Muscle of back (tissue), 11 donors: ENCODE results near the gene CALML5. TPM values are rescaled to one million over a fixed set of nuclear protein-coding genes. Genes with fewer than 3 reads are reported as not detected.
"Not testable (repeated sequence)": the region's sequence is repeated elsewhere in the genome, so short reads cannot be mapped to it uniquely, and the experiment has no call there.

Experiments used
- DNase-seq, 3 donors: peaks; one replicate each; pipeline versions ENCODE4 v3.0.0 to v3.0.0-alpha.2; 2013
- polyA plus RNA-seq, 10 donors: library from polyadenylated mRNA; unstranded; fragments of 120-200 nt; gene quantifications; one replicate each; pipeline ENCODE4 v1.2.1, GENCODE V29; 2013; ENCODE audit not compliant: insufficient read length in 10 of 10

The CALML5 gene
- polyA plus RNA-seq, 10 donors, result 1.7 to 6.5 TPM; not detected in 8

DNA sequence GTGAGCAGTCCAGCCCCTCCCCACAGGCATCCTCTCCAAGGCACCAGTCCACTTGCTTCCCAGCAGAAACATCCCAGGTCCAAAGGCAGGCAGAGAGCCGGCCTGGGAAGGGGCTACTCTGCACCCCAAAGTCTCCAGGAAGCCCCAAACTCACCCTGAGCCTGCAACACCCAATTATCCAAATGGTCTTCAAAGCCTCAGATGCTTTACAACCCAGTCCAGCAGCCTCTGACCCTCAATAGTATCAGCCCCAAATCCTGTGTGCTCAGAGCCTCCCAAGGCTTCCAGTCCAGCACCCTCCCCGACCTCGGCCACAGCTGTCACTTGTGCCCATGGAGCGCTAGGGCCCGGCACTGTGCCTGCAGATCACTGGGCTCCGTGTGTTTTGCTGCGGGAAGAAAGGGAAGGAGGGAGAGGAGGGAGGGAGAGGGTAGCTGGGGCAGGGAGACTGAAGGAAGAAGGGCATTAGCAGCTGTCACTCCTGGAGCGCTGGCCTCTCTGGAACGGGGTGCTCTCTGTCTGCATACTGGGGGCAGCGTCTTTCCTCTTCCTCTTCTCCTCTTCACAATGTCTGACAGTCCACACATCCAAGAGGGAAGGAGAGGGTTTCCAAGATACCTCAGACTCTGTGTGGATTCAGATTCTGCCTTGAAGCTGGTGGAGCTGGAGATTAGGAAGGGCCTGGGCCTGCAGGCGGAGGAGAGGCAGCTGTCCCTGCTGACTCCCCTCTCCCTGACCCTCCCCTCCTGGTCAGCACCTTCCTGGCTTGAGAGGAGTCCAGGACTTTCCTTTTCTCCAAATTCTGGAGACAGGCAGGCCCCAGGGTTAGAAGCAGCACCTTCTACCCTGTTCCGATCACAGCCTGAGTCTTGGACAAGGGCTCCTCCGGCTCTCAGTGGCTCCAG, 13.2 kb downstream of the CALML5 start:
- peak in 1 of 3 donors; percentile 30 for DNase-seq

DNA sequence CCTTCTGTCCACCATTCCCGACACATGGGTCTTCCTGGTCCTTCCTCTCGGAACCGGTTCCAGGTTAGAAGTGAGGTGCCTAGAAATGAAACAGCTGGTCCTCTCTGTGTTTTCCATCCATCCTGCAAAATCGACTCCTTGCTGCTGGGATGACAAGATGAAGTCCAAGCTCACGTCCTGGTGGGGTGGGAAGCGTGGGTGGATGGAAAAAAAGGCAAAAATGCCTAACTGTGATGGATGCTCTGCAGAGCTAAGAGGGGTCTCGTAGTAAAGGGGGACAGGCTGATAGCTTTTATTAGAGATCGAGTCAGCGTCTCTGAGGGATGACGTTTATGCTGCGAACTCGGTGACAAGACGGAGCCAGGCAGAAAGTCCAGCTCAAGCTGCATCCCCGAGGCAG, 14.1 kb downstream of the CALML5 start:
- no peak for DNase-seq

DNA sequence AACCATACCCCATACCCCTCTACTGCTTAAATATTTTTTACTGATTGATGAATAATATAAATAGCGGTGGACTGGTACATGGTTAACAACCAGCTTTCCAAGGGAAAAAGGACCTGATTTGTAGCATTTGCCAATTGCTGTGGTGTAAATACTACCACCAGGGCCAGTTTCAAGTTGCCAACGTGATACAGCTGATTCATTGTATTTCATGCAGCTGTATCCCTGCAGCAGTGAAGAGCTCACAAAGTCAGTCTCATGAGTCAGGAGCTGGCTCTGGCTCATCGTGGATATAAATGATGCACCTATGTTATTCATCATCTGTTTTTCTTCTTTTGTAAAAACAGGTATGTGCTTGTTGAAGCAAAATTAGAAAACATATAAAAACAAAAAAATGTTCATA, 15.2 kb downstream of the CALML5 start:
- DNase-seq, result no peak

DNA sequence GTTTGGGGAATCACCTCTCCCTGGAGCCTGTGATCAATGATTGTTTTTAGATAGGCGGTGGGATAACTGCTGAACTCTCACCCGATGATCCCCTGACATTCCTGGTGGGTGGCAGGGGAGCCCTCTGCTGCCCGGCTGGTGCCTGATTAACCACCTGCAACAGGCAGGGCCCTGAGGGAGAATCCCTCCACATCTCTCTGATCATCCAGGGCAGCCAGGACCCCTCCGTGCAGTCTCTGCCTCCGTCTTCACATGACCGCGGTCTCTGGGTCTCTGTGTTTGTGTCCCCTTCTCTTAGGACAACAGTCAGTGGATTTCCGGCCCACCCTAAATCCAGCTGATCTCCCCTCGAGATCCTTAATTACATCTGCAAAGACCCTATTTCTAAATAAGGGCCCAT, 17.4 kb downstream of the CALML5 start:
- no peak for DNase-seq

DNA sequence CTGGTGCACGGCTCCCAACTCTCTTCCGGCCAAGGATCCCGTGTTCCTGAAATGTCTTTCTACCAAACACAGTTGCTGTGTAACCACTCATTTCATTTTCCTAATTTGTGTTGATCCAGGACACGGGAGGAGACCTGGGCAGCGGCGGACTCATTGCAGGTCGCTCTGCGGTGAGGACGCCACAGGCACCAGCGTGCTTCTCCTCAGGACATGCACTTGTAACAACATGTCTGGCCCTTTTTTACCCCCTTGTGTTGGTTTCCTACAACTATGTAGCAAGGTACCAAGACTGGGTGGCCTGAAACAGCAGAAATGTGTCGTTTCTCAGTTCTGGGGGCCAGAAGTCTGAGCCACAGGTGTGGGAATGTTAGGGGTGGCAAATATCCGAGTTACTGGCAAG, 18.2 kb downstream of the CALML5 start:
- no peak for DNase-seq

DNA sequence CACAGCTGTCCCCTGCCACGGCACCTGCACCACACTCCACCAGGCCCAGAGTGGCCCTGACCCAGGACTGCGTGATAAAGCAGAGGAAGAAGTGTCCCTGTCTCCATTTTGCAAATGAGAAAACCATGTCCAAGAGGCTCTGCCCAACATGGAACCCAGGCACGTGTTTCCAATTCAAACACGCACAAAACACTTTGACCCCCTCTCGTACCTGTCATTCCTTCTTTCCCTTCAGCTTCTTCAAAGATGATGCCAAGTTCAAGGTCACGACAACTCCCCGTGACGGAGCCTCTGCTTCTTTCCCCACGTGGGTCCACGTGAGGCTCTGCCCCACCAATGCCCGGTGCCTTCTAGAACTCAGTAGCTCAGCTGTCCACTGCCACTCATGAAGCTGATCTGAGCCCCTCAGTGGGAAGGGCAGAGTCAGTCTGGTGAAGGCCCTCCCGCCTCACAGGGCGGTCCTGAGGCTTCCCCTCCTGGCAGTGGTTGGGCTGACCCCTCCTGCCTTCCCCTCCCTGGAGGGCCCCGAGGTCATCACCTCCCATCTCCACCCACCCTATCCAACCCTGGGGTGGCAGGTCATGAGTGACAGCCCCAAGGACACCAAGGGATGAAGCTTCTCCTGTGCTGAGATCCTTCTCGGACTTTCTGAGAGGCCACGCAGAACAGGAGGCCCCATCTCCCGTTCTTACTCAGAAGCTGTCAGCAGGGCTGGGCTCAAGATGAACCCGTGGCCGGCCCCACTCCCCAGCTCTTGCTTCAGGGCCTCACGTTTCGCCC, 19.0 kb downstream of the CALML5 start:
- DNase-seq, result peak in 1 of 3 donors; percentile 54

DNA sequence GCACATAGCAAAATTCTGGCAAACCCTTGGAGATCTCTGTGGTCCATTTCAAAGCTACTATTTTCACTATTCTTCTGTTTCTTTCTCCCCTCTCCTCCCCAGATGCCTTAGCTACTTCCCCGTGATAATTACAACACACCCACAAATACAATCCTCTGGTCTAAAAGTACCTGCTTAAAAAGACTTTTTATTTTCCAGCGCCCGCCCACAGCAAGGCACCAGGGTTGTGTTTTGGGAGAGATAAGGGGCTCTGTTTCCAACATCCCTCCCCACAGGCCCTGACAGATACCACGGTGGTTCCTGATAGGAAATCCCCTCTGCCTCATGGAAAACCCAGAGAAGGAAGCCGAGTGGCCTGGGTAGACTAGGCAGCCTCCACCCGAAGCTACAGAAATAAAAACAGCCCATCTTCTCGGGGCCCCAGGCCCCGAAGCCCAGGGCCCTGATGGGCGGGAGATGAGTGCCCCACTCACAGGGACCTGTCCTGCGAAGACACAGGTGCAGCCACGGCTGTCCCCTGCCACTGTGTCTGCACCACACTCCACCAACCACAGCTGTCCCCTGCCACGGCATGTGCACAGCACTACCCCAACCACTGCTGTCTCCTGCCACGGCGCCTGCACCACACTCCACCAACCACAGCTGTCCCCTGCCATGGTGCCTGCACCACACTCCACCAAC, 19.7 kb downstream of the CALML5 start:
- DNase-seq, result no peak

DNA sequence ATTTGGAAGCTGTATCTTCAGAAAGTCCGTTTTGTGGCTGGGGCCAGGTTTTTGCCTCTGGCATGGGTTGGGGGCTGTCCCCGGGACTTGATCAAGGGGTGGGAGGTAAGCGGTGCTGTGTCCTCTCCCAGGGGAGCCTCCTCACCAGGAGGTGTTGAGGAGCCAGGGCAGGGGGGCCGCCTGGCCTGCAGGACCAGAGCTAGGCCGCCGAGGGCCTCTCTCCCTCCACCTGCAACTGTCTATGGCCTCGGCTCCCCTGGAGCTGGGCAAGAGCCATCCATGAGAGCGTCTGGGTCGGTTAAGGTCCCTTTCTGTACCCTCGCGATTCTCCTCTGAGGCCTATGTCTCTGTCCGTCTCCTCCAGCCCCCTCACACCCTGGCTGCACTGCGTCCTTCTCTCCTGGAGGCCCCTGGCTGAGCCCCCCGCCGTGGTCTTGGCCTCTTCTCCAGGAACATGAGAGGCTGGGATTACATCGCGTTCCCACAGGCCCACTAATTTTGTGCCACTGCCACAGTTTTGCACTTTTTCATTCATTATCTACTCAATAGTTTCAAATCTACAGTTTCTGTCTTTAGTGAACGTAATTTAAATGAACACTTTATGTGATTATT, 20.6 kb downstream of the CALML5 start:
- DNase-seq, result peak in 1 of 3 donors; percentile 32

DNA sequence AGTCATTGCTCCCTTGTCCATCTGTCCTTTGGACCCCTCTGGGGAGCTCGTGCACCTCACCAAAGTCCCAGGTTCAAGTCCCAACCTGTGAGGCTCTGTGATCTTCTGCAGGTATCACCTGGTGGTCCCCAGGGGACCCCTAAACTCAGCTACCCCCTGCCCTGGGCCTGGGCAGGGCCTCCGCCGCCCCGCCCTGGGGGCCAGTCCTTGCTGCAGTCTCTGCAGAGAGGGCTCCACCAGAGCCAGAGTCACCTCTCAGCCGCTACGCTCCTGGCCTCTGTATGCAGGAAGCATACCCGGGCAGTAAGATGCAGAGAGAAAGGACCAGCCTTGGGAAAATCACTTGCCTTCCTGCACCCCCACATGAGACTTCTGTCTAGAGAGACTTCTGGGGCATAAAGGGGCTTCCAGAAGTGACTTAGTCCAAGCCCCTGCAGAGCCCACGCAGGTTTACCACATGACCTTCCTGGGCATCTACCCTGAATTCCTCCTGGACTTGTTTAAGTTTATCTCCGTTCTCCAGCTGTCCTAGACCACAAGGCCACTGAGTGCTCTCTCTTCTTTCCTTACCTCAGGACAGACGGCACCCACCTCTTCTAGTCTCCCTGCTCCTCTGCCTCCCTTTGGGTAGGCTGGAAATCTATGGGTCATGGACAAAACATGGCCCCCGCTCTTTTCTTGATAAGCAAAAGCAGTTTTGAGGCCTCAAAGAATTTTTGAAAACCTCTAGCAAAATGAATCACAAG, 21.2 kb downstream of the CALML5 start:
- DNase-seq, result no peak

DNA sequence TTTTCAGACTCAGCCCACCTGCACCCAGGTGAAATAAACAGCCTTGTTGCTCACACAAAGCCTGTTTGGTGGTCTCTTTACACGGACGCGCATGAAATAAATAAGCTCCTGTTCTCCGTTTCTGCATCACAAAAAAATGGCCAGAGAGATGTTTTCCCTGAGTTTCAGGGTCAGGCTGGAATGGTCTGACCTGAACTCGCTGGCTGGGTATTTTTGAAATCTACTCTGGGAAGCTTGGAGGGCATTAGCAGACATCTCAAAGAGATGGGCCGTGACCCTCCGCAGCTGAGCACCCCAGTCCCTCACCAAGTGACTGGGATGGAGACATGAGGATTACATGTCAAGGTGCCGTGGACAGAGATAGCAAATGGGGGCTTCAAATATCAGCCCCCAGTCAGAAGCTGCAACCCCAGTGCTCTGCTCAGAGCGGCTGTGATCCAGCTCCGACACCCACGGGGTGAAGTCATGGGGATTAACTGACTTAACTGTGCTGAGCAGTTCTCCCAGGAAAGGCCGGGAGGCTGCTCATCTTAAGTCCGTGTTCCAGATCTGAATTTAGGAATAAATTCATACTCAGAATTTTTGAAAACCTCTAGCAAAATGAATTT, 22.3 kb downstream of the CALML5 start:
- peak in 1 of 3 donors; percentile 38 for DNase-seq

DNA sequence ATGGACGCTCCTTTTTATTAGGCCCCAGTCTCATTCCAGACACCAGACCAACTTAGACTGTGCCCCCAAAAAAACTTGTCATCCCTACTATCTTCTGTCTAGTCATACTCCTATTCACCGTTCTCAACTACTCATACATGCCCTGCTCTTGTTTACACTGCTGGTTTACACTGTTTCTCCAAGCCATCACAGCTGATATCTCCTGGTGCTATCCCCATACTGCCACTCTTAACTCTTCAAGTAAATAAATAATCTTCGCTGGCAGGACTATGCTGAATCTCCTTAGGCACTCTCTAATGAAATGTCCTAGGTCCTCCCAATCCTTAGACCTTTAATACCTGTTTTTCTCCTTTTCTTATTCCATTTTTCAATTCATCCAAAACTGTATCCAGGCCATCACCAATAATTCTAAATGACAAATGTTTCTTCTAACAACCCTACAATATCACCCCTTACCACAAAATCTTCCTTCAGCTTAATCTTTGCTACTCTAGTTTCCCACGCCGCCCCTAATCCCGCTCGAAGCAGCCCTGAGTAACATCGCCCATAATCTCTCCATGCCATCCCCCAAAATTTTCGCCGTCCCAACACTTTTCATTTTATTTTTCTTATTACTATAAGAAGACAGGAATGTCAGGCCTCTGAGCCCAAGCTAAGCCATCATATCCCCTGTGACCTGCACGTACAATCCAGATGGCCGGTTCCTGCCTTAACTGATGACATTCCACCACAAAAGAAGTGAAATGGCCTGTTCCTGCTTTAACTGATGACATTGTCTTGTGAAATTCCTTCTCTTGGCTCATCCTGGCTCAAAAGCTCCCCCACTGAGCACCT, 23.2 kb downstream of the CALML5 start:
- not testable (repeated sequence) for DNase-seq

DNA sequence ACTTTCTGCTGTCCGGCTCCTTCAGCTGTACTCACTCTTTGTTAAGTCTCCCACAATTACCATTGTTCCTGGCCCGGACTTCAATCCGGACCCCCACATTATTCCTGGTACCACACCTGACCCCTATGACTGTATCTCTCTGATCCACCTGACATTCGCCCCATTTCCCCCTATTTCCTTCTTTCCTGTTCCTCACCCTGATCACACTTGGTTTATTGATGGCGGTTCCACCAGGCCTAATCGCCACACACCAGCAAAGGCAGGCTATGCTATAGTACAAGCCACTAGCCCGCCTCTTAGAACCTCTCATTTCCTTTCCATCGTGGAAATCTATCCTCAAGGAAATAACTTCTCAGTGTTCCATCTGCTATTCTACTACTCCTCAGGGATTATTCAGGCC, 24.3 kb downstream of the CALML5 start:
- DNase-seq, result not testable (repeated sequence)

DNA sequence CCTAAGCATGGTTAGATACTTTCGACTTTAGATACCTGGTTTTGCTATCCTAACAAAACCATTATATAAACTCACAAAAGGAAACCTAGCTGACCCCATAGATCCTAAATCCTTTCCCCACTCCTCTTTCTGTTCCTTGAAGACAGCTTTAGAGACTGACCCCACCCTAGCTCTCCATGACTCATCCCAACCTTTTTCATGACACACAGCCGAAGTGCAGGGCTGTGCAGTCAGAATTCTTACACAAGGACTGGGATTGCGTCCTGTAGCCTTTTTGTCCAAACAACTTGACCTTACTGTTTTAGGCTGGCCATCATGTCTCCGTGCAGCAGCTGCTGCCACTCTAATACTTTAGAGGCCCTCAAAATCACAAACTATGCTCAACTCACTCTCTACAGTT, 24.7 kb downstream of the CALML5 start:
- not testable (repeated sequence) for DNase-seq

DNA sequence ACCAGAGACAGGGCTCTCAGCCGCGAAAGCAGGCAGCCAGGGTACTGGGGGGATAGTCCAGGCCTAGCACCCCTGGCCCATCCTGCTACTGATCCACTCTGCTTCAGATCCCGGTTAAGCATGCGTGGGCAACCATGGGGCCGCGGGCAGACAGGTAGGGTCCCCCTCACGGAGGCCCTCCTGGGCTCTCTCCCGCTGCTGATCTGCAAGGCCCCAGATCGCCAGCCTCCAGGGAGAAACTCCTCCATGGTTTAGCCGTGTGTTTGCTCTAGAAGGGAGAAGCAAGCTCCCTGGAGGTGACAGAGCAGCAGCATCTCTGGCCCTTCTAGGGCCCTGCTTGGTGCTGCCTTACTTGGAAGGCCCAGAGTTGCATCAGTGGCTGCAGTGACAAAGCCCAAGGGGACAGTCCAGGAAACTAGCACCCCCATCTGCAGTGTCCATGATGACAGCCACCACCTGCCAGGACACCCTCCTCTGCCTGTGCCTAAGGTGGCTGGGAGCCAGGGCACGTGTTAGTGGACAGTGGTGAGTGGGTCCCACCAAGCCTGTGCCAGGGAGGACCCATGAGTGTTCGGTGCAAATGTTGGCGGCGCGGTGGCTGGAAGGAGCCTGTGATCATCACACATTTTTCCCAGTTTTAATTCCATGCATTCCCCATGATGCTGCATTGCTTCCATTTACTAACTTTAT, 29.2 kb downstream of the CALML5 start:
- no peak for DNase-seq

DNA sequence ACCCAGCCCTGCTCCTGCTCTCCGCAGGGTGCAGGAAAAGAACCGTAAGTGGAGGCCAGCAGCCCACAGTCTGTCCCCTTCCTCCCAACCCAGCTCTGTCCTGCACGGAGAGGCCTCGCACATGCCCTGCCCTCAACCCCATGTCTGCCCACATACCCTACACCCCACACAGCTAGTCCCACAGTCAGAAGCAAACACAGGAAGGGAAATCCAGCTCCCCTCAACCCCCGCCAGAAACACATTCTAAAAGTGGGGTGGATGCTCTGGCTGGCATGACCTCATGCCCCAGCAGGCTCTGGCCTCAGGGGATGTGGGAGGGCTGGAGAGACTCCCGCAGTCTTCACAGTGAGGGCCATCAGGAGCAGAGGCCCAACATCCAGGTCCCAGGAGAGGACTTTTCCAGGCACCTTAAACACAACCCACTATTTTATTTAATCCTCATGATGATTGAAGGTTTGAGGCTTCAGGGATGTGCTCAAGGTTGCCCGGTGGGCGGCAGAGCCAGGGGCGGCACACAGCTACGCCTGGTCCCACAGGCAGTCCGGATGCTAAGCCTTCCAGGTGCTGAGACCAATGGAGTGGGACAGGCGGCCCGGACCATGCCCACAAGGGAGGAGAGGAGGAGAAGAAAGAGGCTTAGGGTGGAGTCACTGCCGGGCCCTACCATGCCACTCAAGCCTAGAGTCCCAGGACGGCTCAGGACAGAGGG, 29.9 kb downstream of the CALML5 start:
- no peak for DNase-seq

DNA sequence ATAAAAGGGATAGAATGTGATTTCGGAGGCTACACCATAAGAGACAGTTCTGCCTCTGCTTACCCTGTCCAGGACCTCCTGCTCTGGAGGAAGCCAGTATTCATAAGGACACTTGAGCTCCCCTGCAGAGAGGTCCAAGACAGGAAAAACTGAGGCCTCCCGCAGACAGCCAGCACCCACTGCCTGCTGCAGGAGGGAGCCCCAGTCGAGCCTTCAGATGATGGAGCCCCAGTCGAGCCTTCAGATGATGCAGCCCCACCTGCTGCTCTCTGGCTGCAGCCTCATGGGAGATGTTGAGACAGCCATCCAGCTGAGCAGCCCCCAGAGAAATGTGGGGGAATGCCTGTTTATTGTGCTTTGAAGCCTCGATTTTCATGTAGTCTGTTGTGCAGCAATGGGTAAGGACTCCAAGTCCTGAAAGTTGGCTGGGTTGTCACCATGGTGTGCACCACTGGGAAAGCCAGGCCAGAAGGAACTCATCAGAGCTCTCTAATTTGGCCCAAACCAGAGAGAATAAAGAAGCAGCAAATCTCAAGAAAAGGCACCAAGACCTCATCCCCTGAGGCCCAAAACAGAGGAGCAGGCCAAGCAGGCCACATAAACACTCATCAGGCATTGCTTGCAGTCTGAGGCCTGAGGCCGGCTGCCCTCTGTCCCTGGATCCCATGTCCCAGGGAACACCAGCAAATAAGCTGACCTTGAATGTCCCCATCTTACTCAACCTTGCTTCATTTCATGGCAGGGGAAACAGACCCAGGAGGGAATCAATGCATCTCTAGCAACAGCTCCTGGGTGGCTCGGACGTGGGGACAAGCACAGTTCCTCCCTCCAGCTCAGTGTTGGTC, 30.9 kb downstream of the CALML5 start:
- no peak for DNase-seq

DNA sequence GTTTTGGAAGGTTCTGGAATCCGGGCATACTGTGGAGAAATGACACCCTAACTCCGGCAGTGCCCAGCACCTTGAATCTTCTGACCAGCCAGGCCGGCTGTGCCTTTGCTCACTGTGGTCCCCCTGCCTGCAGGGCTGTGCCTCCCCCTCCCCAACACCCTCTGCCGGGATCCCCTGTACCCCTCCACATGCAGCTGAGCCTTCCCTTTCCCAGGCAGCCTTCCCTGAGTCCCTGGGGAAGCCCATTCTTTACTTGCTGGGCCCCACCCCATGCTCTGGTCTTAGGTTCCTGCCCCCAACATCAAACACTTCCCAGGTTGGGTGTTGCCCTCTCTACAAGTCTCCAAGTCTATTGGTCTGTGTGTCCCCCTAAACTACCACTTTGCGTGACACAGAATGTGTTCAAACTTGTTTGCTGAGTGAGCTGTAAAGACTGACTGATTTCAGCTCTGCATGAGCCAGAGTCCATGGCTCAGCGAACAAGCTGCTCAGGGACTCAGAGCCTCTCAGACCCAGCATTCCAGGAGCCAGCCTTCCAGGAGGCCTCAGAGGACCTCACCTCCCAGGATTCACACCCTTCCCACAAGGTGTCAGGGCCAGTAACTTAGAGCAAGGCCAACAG, 31.6 kb downstream of the CALML5 start:
- DNase-seq, result no peak
